Measurements from ENCODE around the gene ELFN1. TPM values are rescaled to one million over a fixed set of nuclear protein-coding genes. Genes with fewer than 3 reads are reported as not detected.

ELFN1 gene
- total RNA-seq, 1 donor from 2014 or later = 0.65 TPM

DNA sequence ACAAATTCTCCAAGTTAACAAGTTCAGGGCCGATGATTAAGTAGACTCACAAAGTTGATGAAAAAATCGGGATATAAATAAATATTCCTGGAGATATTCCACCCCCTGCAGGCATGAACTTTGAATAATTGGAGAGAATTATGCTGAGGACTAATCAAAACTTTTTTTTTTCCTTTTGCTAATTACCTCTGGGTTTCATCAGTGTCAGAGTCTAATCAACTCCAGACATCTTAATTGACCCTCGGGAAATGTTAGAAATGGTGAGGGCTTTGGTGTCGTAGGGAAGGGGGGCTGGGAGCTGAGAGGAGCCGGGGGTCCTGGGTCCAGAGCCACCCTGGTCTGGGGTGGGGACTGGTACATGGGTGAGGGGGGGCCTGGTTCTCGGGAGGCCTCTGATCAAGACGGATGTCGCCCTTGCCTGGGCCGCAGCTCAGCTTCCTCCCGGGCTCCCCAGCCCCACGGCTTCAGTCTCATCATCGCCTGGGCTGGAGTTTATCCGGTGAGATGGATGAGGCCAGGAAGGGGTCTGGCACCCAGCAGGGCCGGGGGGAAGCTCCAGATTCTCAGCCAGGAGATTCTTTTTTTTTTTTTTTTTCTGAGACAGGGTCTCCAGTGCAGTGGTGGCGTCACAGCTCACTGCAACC, 30.4 kb upstream of the ELFN1 start:
- TF ChIP-seq, protein P1, sequence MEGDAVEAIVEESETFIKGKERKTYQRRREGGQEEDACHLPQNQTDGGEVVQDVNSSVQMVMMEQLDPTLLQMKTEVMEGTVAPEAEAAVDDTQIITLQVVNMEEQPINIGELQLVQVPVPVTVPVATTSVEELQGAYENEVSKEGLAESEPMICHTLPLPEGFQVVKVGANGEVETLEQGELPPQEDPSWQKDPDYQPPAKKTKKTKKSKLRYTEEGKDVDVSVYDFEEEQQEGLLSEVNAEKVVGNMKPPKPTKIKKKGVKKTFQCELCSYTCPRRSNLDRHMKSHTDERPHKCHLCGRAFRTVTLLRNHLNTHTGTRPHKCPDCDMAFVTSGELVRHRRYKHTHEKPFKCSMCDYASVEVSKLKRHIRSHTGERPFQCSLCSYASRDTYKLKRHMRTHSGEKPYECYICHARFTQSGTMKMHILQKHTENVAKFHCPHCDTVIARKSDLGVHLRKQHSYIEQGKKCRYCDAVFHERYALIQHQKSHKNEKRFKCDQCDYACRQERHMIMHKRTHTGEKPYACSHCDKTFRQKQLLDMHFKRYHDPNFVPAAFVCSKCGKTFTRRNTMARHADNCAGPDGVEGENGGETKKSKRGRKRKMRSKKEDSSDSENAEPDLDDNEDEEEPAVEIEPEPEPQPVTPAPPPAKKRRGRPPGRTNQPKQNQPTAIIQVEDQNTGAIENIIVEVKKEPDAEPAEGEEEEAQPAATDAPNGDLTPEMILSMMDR (IDR thresholded peaks at IDR 0.05) = no peak

DNA sequence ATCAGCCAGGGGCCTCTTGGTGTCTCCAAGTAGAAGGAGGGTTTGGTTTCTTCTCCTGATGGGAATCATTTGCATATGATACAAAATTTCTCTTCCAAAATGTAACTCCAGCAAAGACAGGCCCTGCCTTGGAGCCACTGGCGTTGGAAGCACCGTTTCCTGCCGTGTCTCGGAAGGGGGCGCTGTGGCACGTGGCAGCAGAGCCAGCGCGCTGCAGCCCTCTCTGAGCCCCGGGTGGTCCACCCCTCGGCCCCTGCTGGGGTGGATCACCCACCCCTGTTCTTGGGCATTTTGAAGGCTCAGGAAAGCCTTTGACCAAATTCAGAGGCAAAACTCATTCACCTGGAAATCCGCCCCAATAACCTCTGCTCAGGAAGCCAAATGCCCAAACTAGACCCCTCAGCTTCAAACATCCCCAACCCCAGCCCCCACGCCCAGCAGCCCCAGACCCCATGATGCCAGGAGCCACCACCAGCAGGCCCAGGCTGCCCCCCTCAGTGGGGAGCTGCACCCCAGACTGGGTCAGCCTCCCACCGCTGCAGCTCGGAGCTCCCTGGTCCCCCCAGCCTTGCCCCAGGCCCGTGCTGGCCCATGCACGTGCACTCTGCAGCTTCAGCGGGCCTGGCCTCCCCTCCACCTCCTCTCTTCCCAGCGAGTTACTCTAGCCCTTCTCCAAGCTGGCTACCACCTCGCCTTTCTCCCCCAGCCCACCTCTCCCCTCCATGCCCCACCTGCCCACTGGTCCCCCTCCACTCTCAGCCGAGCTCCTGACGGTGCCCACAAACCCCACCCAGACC, 29.5 kb upstream of the ELFN1 start:
- H3K36me3 Mint-ChIP-seq (ENCODE audit: low read depth) = peaks cover 4% of the 10 kb centered on the region
- H3K27me3 Mint-ChIP-seq (ENCODE audit: low read depth) = peaks cover 13% of the 10 kb centered on the region
- H3K27ac Mint-ChIP-seq (ENCODE audit: unreplicated experiment) = no peak overlapping the region
- no peaks in the 10 kb centered on the region for H3K4me1 Mint-ChIP-seq (ENCODE audit: low read depth)
- H3K4me3 Mint-ChIP-seq (ENCODE audit: unreplicated experiment) = no peak overlapping the region
- DNase-seq (ENCODE audit: low spot score) = peak; percentile 39
- peaks cover 10% of the 10 kb centered on the region for H3K9me3 Mint-ChIP-seq (ENCODE audit: low read depth)
- TF ChIP-seq, protein P1 (IDR thresholded peaks at IDR 0.05) = peak; percentile 32

More for the DNA sequence above, 30.4 kb upstream of the ELFN1 start:
- Mint-ChIP-seq H3K9me3 (ENCODE audit: low read depth) (peaks cover 14% of the 10 kb centered on the region), H3K36me3 (ENCODE audit: low read depth) (peaks cover 4% of the 10 kb centered on the region), H3K27ac (ENCODE audit: unreplicated experiment) (no peak overlapping the region), H3K27me3 (ENCODE audit: low read depth) (peaks cover 13% of the 10 kb centered on the region), H3K4me1 (ENCODE audit: low read depth) (no peaks in the 10 kb centered on the region), H3K4me3 (ENCODE audit: unreplicated experiment) (no peak overlapping the region)
- DNase-seq (ENCODE audit: low spot score) = peak; percentile 74

DNA sequence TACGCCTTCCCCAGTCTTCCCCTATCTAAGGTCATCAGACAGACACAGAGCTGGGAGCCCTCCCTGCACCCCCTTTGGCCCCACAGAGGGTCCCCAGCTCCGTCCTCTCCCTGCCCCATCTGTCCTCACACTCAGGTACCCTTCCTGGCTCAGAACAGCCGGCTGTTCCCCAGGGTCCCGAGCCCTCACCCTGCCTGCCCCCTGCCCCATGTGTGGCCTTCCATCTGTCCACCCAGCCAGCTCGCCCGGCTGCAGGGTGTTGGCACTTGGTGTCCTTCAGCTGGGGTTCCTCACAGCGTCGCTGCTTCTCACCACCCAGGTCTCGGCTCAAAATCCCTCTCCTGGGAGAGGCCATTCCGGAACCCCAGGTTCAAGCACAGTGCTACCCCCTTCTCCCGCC, 28.9 kb upstream of the ELFN1 start:
- peaks cover 13% of the 10 kb centered on the region for H3K27me3 Mint-ChIP-seq (ENCODE audit: low read depth)
- H3K9me3 Mint-ChIP-seq (ENCODE audit: low read depth) = peaks cover 5% of the 10 kb centered on the region
- H3K36me3 Mint-ChIP-seq (ENCODE audit: low read depth) = peaks cover 3% of the 10 kb centered on the region
- no peak overlapping the region for H3K27ac Mint-ChIP-seq (ENCODE audit: unreplicated experiment)
- no peaks in the 10 kb centered on the region for H3K4me1 Mint-ChIP-seq (ENCODE audit: low read depth)
- no peak overlapping the region for H3K4me3 Mint-ChIP-seq (ENCODE audit: unreplicated experiment)
- DNase-seq (ENCODE audit: low spot score) = no peak
- TF ChIP-seq, protein P1 (IDR thresholded peaks at IDR 0.05) = no peak

DNA sequence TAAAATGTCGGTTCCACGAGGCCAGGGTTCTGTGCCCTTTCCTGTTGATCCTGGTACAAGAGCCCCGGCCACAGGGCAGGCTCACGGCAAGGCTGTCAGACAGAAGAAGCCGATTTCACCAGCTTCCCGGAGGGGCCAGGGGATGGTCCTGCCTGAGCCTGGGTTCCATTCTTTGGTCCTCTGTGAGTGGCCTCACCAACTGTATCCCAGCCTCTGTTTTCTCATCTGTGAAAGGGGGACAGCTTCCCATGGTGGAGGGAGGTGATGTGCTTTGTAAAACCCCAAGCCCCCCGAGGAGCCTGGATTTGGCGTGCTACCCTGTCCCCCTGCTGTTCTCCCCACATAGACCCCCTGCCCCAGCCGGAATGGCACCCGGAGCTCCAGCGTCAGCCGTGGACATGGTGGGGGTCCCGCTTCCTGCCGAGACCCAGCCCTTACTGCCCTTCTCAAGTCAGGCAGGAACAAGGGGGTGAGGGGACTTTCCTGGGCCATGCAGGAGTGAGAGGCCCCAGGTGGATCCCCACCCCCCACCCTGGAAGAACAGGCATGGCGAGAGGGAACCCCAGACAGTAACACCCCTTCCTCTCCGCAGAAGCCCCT, 28.3 kb upstream of the ELFN1 start:
- H3K9me3 Mint-ChIP-seq (ENCODE audit: low read depth) = peaks cover 5% of the 10 kb centered on the region
- no peak overlapping the region for H3K4me3 Mint-ChIP-seq (ENCODE audit: unreplicated experiment)
- H3K27ac Mint-ChIP-seq (ENCODE audit: unreplicated experiment) = no peak overlapping the region
- TF ChIP-seq, protein P1 (IDR thresholded peaks at IDR 0.05) = no peak
- H3K27me3 Mint-ChIP-seq (ENCODE audit: low read depth) = peaks cover 13% of the 10 kb centered on the region
- H3K36me3 Mint-ChIP-seq (ENCODE audit: low read depth) = peaks cover 3% of the 10 kb centered on the region
- H3K4me1 Mint-ChIP-seq (ENCODE audit: low read depth) = no peaks in the 10 kb centered on the region
- no peak for DNase-seq (ENCODE audit: low spot score)

DNA sequence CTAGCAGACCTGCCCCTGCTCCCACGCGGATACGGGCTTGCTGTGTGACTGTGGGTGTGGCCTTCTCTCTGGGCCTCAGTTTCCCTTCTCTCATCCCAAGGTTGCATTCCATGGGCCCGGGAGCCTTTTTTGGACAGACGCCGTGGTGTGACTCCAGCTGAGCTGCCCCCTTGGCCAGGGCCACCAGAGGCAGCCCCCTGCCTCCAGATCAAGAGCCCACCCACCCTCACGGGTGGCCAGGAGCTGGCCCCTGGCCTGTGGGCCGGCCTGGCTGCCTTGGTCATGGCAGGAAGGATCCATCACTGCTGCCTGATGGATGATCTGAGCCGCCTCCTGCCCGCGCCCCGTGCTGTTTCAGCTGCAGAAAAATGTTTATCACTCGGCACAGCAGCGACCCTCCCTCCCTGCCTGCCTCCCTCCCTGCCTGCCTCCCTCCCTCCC, 27.8 kb upstream of the ELFN1 start:
- H3K4me3 Mint-ChIP-seq (ENCODE audit: unreplicated experiment) = no peak overlapping the region
- H3K9me3 Mint-ChIP-seq (ENCODE audit: low read depth) = peaks cover under 1% of the 10 kb centered on the region
- TF ChIP-seq, protein P1 (IDR thresholded peaks at IDR 0.05) = no peak
- H3K4me1 Mint-ChIP-seq (ENCODE audit: low read depth) = peaks cover 4% of the 10 kb centered on the region
- H3K27me3 Mint-ChIP-seq (ENCODE audit: low read depth) = peaks cover 17% of the 10 kb centered on the region
- H3K27ac Mint-ChIP-seq (ENCODE audit: unreplicated experiment) = no peak overlapping the region
- DNase-seq (ENCODE audit: low spot score) = peak; percentile 59
- peaks cover 1% of the 10 kb centered on the region for H3K36me3 Mint-ChIP-seq (ENCODE audit: low read depth)
